BLaER1 treated with 17β-estradiol and CSF1 and Interleukin-3, amounts not matched to agents 10 nM and 100 nM (cell line): ENCODE results near the gene GON4L.
"Not testable (repeated sequence)": the region's sequence is repeated elsewhere in the genome, so short reads cannot be mapped to it uniquely, and the experiment has no call there.

Experiments
- H3K27ac ChIP-seq, 11 experiments: shearing (Covaris generic); formaldehyde crosslinking; 2 replicates each; pipeline ENCODE4 v1.8.1; 2022
- H3K27me3 ChIP-seq, 11 experiments: shearing (Covaris generic); formaldehyde crosslinking; 2 replicates each; pipeline ENCODE4 v1.8.1; 2022
- H3K36me3 ChIP-seq, 11 experiments: shearing (Covaris generic); formaldehyde crosslinking; 2 replicates each; pipeline ENCODE4 v1.8.1; 2022
- H3K4me1 ChIP-seq, 10 experiments: shearing (Covaris generic); formaldehyde crosslinking; 2 replicates each; pipeline ENCODE4 v1.8.1; 2022
- H3K4me2 ChIP-seq, 11 experiments: shearing (Covaris generic); formaldehyde crosslinking; 2 replicates each; pipeline ENCODE4 v1.8.1; 2022
- H3K4me3 ChIP-seq, 10 experiments: shearing (Covaris generic); formaldehyde crosslinking; 2 replicates each; pipeline ENCODE4 v1.8.1; 2022
- H3K9ac ChIP-seq, 11 experiments: shearing (Covaris generic); formaldehyde crosslinking; 2 replicates each; pipeline ENCODE4 v1.8.1; 2022
- H3K9me3 ChIP-seq, 11 experiments: shearing (Covaris generic); formaldehyde crosslinking; replicated peaks in 1 of 11; 2 replicates each; pipeline ENCODE4 v1.8.1; 2022
- H4K20me1 ChIP-seq, 11 experiments: shearing (Covaris generic); formaldehyde crosslinking; 2 replicates each; pipeline ENCODE4 v1.8.1; 2022
- Cebpa-rat ChIP-seq, 11 experiments: shearing (Covaris generic); IDR thresholded peaks; 2 replicates each; pipeline ENCODE4 v1.8.1; 2022

The GON4L gene

GRCh38 chr1:155713075-155713474 lies 143.9 kb downstream of the GON4L start:
- Histone ChIP-seq H3K4me2 (no peak overlapping the region), H3K27ac (no peak overlapping the region), H3K4me1 (no peaks in the 10 kb centered on the region; a peak in 1 of 20 replicates), H4K20me1 (peaks cover 0 to 85% (median 44%) of the 10 kb centered on the region in 11 experiments; a peak in 16 of 22 replicates), H3K9ac (no peak overlapping the region), H3K4me3 (no peak overlapping the region), H3K27me3 (no peaks in the 10 kb centered on the region), H3K36me3 (peaks cover 71 to 100% (median 90%) of the 10 kb centered on the region in 11 experiments), H3K9me3 (peaks cover 0 to 15% (median 11%) of the 10 kb centered on the region in 11 experiments; a peak in 13 of 22 replicates)
- no peak for TF ChIP-seq Cebpa-rat (IDR thresholded peaks at IDR 0.05)

- H3K4me2 ChIP-seq, H3K27me3 ChIP-seq, H3K27ac ChIP-seq, H3K9ac ChIP-seq, H3K4me3 ChIP-seq, H3K4me1 ChIP-seq: not testable (repeated sequence)
- H3K36me3 ChIP-seq = peaks cover 67 to 100% (median 89%) of the 10 kb centered on the region in 11 experiments
- H3K9me3 ChIP-seq = peaks cover 0 to 18% (median 11%) of the 10 kb centered on the region in 11 experiments; a peak in 13 of 22 replicates
- peaks cover 0 to 86% (median 41%) of the 10 kb centered on the region in 11 experiments; a peak in 16 of 22 replicates for H4K20me1 ChIP-seq
These were observed 144.4 kb downstream of the GON4L start for GRCh38 chr1:155712636-155713035.

- peaks cover 0 to 85% (median 44%) of the 10 kb centered on the region in 11 experiments; a peak in 16 of 22 replicates for H4K20me1 ChIP-seq
- peaks cover 56 to 91% (median 77%) of the 10 kb centered on the region in 11 experiments for H3K36me3 ChIP-seq
- not testable (repeated sequence) for H3K27ac ChIP-seq, H3K4me2 ChIP-seq, H3K4me1 ChIP-seq, H3K4me3 ChIP-seq, H3K9ac ChIP-seq, H3K27me3 ChIP-seq
- H3K9me3 ChIP-seq = peaks cover 0 to 22% (median 13%) of the 10 kb centered on the region in 11 experiments; a peak in 13 of 22 replicates
These were observed 145.6 kb downstream of the GON4L start for GRCh38 chr1:155711457-155711856.

- TF ChIP-seq Cebpa-rat (IDR thresholded peaks at IDR 0.05) = no peak
- Histone ChIP-seq H3K4me2 (no peak overlapping the region), H3K4me1 (peaks cover 0 to 9% (median 0%) of the 10 kb centered on the region in 10 experiments; a peak in 2 of 20 replicates), H3K36me3 (peaks cover 38 to 90% (median 70%) of the 10 kb centered on the region in 11 experiments), H3K9me3 (peaks cover 0 to 29% (median 14%) of the 10 kb centered on the region in 11 experiments; a peak in 14 of 22 replicates), H3K9ac (no peak overlapping the region), H3K4me3 (no peak overlapping the region), H3K27ac (no peak overlapping the region), H4K20me1 (peaks cover 0 to 85% (median 51%) of the 10 kb centered on the region in 11 experiments; a peak in 16 of 22 replicates), H3K27me3 (no peaks in the 10 kb centered on the region)
These were observed 147.6 kb downstream of the GON4L start for GRCh38 chr1:155709391-155709790.

GRCh38 chr1:155706139-155706538 lies 150.9 kb downstream of the GON4L start:
- Histone ChIP-seq H4K20me1 (peaks cover 0 to 87% (median 57%) of the 10 kb centered on the region in 11 experiments; a peak in 16 of 22 replicates), H3K9me3 (peaks cover 0 to 29% (median 14%) of the 10 kb centered on the region in 11 experiments; a peak in 14 of 22 replicates), H3K4me1 (peaks cover 0 to 33% (median 0%) of the 10 kb centered on the region in 10 experiments; a peak in 6 of 20 replicates), H3K4me2 (no peak overlapping the region), H3K36me3 (peaks cover 18 to 76% (median 54%) of the 10 kb centered on the region in 11 experiments), H3K4me3 (no peak overlapping the region), H3K9ac (no peak overlapping the region), H3K27ac (no peak overlapping the region), H3K27me3 (no peaks in the 10 kb centered on the region)
- TF ChIP-seq Cebpa-rat (IDR thresholded peaks at IDR 0.05) = no peak

DNA sequence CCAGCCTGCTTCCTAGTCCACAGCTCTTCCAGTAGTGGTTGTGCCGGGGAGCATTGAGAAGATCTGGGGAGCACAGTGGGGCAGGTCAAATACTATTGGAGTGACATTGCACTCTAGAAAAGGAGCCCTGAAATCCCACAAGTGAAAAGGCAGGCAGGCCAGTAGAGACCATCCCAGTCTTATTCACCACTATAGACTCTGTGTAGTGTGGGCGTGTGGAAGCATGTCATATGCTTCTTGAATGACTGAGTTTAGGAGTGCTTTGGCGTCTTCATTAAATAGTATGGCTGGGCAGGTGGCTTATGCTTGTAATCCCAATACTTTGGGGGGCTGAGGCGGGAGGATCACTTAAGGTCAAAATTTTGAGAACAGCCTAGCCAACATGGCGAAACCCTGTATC lies 152.6 kb downstream of the GON4L start:
- H3K4me3 ChIP-seq, H3K4me2 ChIP-seq: not testable (repeated sequence)
- peaks cover 5 to 66% (median 46%) of the 10 kb centered on the region in 11 experiments for H3K36me3 ChIP-seq

GRCh38 chr1:155703216-155703615 lies 153.8 kb downstream of the GON4L start:
- peaks cover 0 to 33% (median 0%) of the 10 kb centered on the region in 10 experiments; a peak in 6 of 20 replicates for H3K4me1 ChIP-seq
- peak overlapping the region in 2 of 11 experiments; percentile 58 to 69; a peak in 4 of 22 replicates for H3K4me2 ChIP-seq
- H3K27me3 ChIP-seq = no peaks in the 10 kb centered on the region
- no peak overlapping the region for H3K9ac ChIP-seq
- H4K20me1 ChIP-seq = peaks cover 0 to 87% (median 64%) of the 10 kb centered on the region in 11 experiments; a peak in 15 of 22 replicates
- peak overlapping the region in 1 of 11 experiments; percentile 33; a peak in 1 of 22 replicates for H3K27ac ChIP-seq
- H3K9me3 ChIP-seq = peaks cover 0 to 32% (median 16%) of the 10 kb centered on the region in 11 experiments; a peak in 15 of 22 replicates
- TF ChIP-seq Cebpa-rat (IDR thresholded peaks at IDR 0.05) = no peak
- H3K4me3 ChIP-seq = no peak overlapping the region
- H3K36me3 ChIP-seq = peaks cover 0 to 66% (median 42%) of the 10 kb centered on the region in 11 experiments; a peak in 18 of 22 replicates

More for the DNA sequence above, 152.6 kb downstream of the GON4L start:
- H4K20me1 ChIP-seq = peaks cover 0 to 87% (median 61%) of the 10 kb centered on the region in 11 experiments; a peak in 16 of 22 replicates
- H3K27me3 ChIP-seq, H3K27ac ChIP-seq, H3K9ac ChIP-seq: not testable (repeated sequence)
- peaks cover 0 to 38% (median 22%) of the 10 kb centered on the region in 11 experiments; a peak in 17 of 22 replicates for H3K9me3 ChIP-seq
- peaks cover 0 to 33% (median 0%) of the 10 kb centered on the region in 10 experiments; a peak in 6 of 20 replicates for H3K4me1 ChIP-seq

GRCh38 chr1:155701675-155702074 lies 155.3 kb downstream of the GON4L start:
- peaks cover 0 to 88% (median 76%) of the 10 kb centered on the region in 11 experiments; a peak in 16 of 22 replicates for H4K20me1 ChIP-seq
- H3K4me3 ChIP-seq = not testable (repeated sequence)

More at GRCh38 chr1:155701675-155702074, 155.3 kb downstream of the GON4L start:
- peaks cover 0 to 33% (median 0%) of the 10 kb centered on the region in 10 experiments; a peak in 6 of 20 replicates for H3K4me1 ChIP-seq
- peaks cover 6 to 40% (median 28%) of the 10 kb centered on the region in 11 experiments; a peak in 19 of 22 replicates for H3K9me3 ChIP-seq
- H3K36me3 ChIP-seq = peaks cover 0 to 74% (median 46%) of the 10 kb centered on the region in 11 experiments; a peak in 20 of 22 replicates
- not testable (repeated sequence) for H3K27me3 ChIP-seq
- peak overlapping the region in 2 of 11 experiments; percentile 33 to 52; a peak in 1 of 22 replicates for H3K9ac ChIP-seq
- peak overlapping the region in 3 of 11 experiments; percentile 35 to 57 (median 57); a peak in 5 of 22 replicates for H3K27ac ChIP-seq
- peak overlapping the region in 2 of 11 experiments; percentile 58 to 69; a peak in 3 of 22 replicates for H3K4me2 ChIP-seq
